ENCODE data around the gene EPB41L4B. TPM values are rescaled to one million over a fixed set of nuclear protein-coding genes. Genes with fewer than 3 reads are reported as not detected.

The EPB41L4B gene
- total RNA-seq, 1 experiment from 2014 or later = 8.1 TPM

DNA sequence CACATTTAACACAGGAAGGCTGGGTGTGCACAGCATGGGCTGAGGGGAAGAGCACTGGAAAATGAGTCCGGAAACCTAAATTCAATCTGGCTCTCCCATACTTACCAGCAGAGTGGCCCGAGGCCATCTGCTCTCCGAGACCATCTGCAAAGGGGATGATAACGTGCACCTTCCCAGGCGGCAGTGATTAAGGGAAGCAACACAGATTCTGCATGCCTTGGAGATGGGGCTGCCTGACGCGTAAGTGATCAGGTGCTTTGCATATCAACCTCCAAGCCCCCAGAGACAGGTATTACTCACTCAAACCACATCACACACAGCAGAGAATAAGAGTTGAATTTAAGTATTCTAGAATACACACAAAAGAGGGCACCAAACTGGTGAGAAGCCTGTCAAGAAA is 9.1 kb downstream of the EPB41L4B start:
- Histone ChIP-seq H3K79me2 (ENCODE audit: insufficient read depth, low read length) (peaks cover 41% of the 10 kb centered on the region), H3K36me3 (ENCODE audit: control insufficient read depth in 1 of 2, insufficient read depth in 2 of 2, low read length in 2 of 2) (no peaks in the 10 kb centered on the region), H3K27ac (ENCODE audit: low read depth, low read length) (no peak overlapping the region), H4K20me1 (ENCODE audit: insufficient read depth) (no peaks in the 10 kb centered on the region), H3K4me3 (replicated peaks in 1 of 2; ENCODE audit: low read depth in 1 of 2, low read length in 2 of 2) (no peak overlapping the region), H2AFZ (ENCODE audit: low read depth, low read length, poor library complexity, severe bottlenecking) (no peak overlapping the region), H3K9me3 (ENCODE audit: control insufficient read depth in 1 of 2, insufficient read depth in 1 of 2, low read depth in 1 of 2, low read length in 2 of 2) (no peaks in the 10 kb centered on the region), H3K27me3 (ENCODE audit: insufficient read depth, low read length) (no peaks in the 10 kb centered on the region), H3K4me2 (ENCODE audit: low read length) (no peak overlapping the region), H3K9me2 (ENCODE audit: insufficient read depth) (no peaks in the 10 kb centered on the region), H3K9ac (ENCODE audit: low read length) (no peak overlapping the region), H3K4me1 (ENCODE audit: control insufficient read depth in 1 of 2, insufficient read depth in 2 of 2, low read length in 2 of 2) (peaks cover 33 to 75% of the 10 kb centered on the region in 2 experiments)
- BruUV-seq (replicated peaks) = no TSS peak
- no peak for ATAC-seq
- DNase-seq (ENCODE audit: low read depth, low spot score) = no peak
- RAD21 ChIA-PET (ENCODE audit: low non-redundant PET in 1 of 2, low total read pairs in 2 of 2, uncharacterized antibody in 2 of 2, unreplicated experiment in 2 of 2) = no interaction called here
- TF ChIP-seq ZFX (IDR thresholded peaks at IDR 0.05) (no peak), FOSL1 (IDR thresholded peaks at IDR 0.05; ENCODE audit: low read depth) (no peak), EZH2phosphoT487 (IDR thresholded peaks at IDR 0.05; ENCODE audit: borderline replicate concordance) (no peak), SP1 (IDR thresholded peaks at IDR 0.05; ENCODE audit: low read depth) (no peak), ZNF274 (IDR thresholded peaks at IDR 0.05; ENCODE audit: low read depth, low read length) (no peak), SRF (IDR thresholded peaks at IDR 0.05; ENCODE audit: low read depth) (no peak), RAD21 (IDR thresholded peaks at IDR 0.05; ENCODE audit: low read depth) (no peak), CEBPB (IDR thresholded peaks at IDR 0.05; ENCODE audit: low read depth) (no peak), EZH2 (IDR thresholded peaks at IDR 0.05) (no peak), POLR2A (IDR thresholded peaks at IDR 0.05; ENCODE audit: borderline replicate concordance, extremely low read depth, insufficient read depth, insufficient read length) (no peak), POLR2AphosphoS5 (IDR thresholded peaks at IDR 0.05; ENCODE audit: low read depth, low read length) (no peak), CBX3 (IDR thresholded peaks at IDR 0.05; ENCODE audit: low read depth) (no peak), SIN3A (IDR thresholded peaks at IDR 0.05; ENCODE audit: low read depth) (no peak), YY1 (IDR thresholded peaks at IDR 0.05; ENCODE audit: extremely low read depth, insufficient replicate concordance, low read depth, low read length) (no peak), REST (IDR thresholded peaks at IDR 0.05; ENCODE audit: low read depth) (no peak)
- TF ChIP-seq, protein P1, sequence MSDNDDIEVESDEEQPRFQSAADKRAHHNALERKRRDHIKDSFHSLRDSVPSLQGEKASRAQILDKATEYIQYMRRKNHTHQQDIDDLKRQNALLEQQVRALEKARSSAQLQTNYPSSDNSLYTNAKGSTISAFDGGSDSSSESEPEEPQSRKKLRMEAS (IDR thresholded peaks at IDR 0.05) = no peak
- TF ChIP-seq, protein P2, sequence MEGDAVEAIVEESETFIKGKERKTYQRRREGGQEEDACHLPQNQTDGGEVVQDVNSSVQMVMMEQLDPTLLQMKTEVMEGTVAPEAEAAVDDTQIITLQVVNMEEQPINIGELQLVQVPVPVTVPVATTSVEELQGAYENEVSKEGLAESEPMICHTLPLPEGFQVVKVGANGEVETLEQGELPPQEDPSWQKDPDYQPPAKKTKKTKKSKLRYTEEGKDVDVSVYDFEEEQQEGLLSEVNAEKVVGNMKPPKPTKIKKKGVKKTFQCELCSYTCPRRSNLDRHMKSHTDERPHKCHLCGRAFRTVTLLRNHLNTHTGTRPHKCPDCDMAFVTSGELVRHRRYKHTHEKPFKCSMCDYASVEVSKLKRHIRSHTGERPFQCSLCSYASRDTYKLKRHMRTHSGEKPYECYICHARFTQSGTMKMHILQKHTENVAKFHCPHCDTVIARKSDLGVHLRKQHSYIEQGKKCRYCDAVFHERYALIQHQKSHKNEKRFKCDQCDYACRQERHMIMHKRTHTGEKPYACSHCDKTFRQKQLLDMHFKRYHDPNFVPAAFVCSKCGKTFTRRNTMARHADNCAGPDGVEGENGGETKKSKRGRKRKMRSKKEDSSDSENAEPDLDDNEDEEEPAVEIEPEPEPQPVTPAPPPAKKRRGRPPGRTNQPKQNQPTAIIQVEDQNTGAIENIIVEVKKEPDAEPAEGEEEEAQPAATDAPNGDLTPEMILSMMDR (IDR thresholded peaks at IDR 0.05 in 2 of 3, conservative IDR thresholded peaks at IDR 0.05 in 1 of 3; ENCODE audit: borderline replicate concordance in 1 of 3, insufficient read depth in 1 of 3, low read depth in 2 of 3, low read length in 2 of 3) = no peak
- TF ChIP-seq, protein P3, sequence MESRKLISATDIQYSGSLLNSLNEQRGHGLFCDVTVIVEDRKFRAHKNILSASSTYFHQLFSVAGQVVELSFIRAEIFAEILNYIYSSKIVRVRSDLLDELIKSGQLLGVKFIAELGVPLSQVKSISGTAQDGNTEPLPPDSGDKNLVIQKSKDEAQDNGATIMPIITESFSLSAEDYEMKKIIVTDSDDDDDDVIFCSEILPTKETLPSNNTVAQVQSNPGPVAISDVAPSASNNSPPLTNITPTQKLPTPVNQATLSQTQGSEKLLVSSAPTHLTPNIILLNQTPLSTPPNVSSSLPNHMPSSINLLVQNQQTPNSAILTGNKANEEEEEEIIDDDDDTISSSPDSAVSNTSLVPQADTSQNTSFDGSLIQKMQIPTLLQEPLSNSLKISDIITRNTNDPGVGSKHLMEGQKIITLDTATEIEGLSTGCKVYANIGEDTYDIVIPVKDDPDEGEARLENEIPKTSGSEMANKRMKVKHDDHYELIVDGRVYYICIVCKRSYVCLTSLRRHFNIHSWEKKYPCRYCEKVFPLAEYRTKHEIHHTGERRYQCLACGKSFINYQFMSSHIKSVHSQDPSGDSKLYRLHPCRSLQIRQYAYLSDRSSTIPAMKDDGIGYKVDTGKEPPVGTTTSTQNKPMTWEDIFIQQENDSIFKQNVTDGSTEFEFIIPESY (IDR thresholded peaks at IDR 0.05; ENCODE audit: extremely low read depth, insufficient replicate concordance, low read length) = no peak
- TF ChIP-seq, protein P4, sequence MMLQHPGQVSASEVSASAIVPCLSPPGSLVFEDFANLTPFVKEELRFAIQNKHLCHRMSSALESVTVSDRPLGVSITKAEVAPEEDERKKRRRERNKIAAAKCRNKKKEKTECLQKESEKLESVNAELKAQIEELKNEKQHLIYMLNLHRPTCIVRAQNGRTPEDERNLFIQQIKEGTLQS (IDR thresholded peaks at IDR 0.05) = no peak
- CTCF ChIA-PET = interaction anchor here (1.1 kb wide), 1 partner anchor 34 kb away, joined by 3 read pairs; no protein-coding TSS in a partner anchor
- intact Hi-C loops (cut with micrococcal nuclease) = no loop called here
- POLR2A ChIA-PET = no interaction called here
